Lower lobe of right lung (tissue), 2 donors: ENCODE measurements around the gene PDYN. TPM values are rescaled to one million over a fixed set of nuclear protein-coding genes. Genes with fewer than 3 reads are reported as not detected.

ENCODE experiments used
- ATAC-seq, 2 donors: fragments of 200-7000 bp; cut with Tn5 transposase; one replicate each; pipeline ENCODE4 v1.9.1; 2020 to 2022; ENCODE audit warnings: mild to moderate bottlenecking in 2 of 2, moderate library complexity in 2 of 2
- DNase-seq: peaks from one replicate; pipeline ENCODE4 v3.0.0-alpha.2; 2020
- H3K27ac ChIP-seq: fragments of 200-600 bp; one replicate; pipeline ENCODE4 v1.8.0; 2022
- H3K27me3 ChIP-seq: fragments of 200-600 bp; one replicate; pipeline ENCODE4 v1.8.0; 2022; ENCODE audit warnings: low read depth
- H3K36me3 ChIP-seq: fragments of 200-600 bp; one replicate; pipeline ENCODE4 v1.8.0; 2022; ENCODE audit warnings: mild to moderate bottlenecking
- H3K4me1 ChIP-seq: fragments of 200-600 bp; one replicate; pipeline ENCODE4 v1.8.0; 2022
- H3K4me3 ChIP-seq: fragments of 200-600 bp; one replicate; pipeline ENCODE4 v1.8.0; 2022; ENCODE audit warnings: mild to moderate bottlenecking
- H3K9me3 ChIP-seq: fragments of 200-600 bp; one replicate; pipeline ENCODE4 v1.8.0; 2022
- CTCF ChIP-seq: fragments of 200-600 bp; IDR thresholded peaks from one replicate; pipeline ENCODE4 v1.8.0; 2022; ENCODE audit warnings: antibody characterized with exemption, mild to moderate bottlenecking
- intact Hi-C: fragments of 100-400 bp; cut with DNase I; formaldehyde crosslinking; loops from one replicate; pipeline ENCODE4 v1.11.0; 2022
- total RNA-seq: library from RNA; stranded (reverse); fragmentation: NEBNext Ultra II Directional; extraction: Animal tissue kit (Norgen Biotek cat#: 25700); gene quantifications from one replicate; pipeline ENCODE4 v1.2.1, GENCODE V29; 2021
- donor health status: DM: no; HTN: yes; CAD: no; lungs with severe emphysema.

The PDYN gene
- total RNA-seq, 1 donor from 2014 or later, result not detected

GRCh38 chr20:2001119-2001518 lies 7.3 kb upstream of the PDYN start:
- intact Hi-C loops, result no loop called here
- no peaks in the 10 kb centered on the region for H3K36me3 ChIP-seq
- ATAC-seq (no peak), DNase-seq (no peak)
- no peaks in the 10 kb centered on the region for H3K9me3 ChIP-seq
- peaks cover 81% of the 10 kb centered on the region for H3K27me3 ChIP-seq
- no peak overlapping the region for H3K27ac ChIP-seq
- no peak overlapping the region for H3K4me3 ChIP-seq
- no peak for TF ChIP-seq CTCF
- H3K4me1 ChIP-seq, result no peaks in the 10 kb centered on the region

- no peaks in the 10 kb centered on the region for H3K36me3 ChIP-seq
- no peak for TF ChIP-seq CTCF
- H3K4me3 ChIP-seq, result no peak overlapping the region
- ATAC-seq (no peak), DNase-seq (no peak)
- H3K27ac ChIP-seq, result no peak overlapping the region
- no peaks in the 10 kb centered on the region for H3K4me1 ChIP-seq
- intact Hi-C loops, result no loop called here
- peaks cover 85% of the 10 kb centered on the region for H3K27me3 ChIP-seq
- H3K9me3 ChIP-seq, result no peaks in the 10 kb centered on the region
These were observed 6.4 kb upstream of the PDYN start for GRCh38 chr20:2000285-2000684.

GRCh38 chr20:1998715-1999114 lies 4.9 kb upstream of the PDYN start:
- no peak overlapping the region for H3K4me3 ChIP-seq
- no peaks in the 10 kb centered on the region for H3K36me3 ChIP-seq
- intact Hi-C loops, result no loop called here
- ATAC-seq, result no peak
- DNase-seq, result no peak
- peaks cover 79% of the 10 kb centered on the region for H3K27me3 ChIP-seq
- no peaks in the 10 kb centered on the region for H3K4me1 ChIP-seq
- no peaks in the 10 kb centered on the region for H3K9me3 ChIP-seq
- TF ChIP-seq CTCF, result no peak
- H3K27ac ChIP-seq, result no peak overlapping the region

- H3K27me3 ChIP-seq, result peaks cover 80% of the 10 kb centered on the region
- H3K4me1 ChIP-seq, result no peaks in the 10 kb centered on the region
- no peak for ATAC-seq
- H3K4me3 ChIP-seq, result no peak overlapping the region
- H3K36me3 ChIP-seq, result no peaks in the 10 kb centered on the region
- TF ChIP-seq CTCF, result no peak
- H3K27ac ChIP-seq, result no peak overlapping the region
- no peak for DNase-seq
- no peaks in the 10 kb centered on the region for H3K9me3 ChIP-seq
- intact Hi-C loops, result no loop called here
These were observed 4.3 kb upstream of the PDYN start for GRCh38 chr20:1998193-1998520.

- peaks cover 75% of the 10 kb centered on the region for H3K27me3 ChIP-seq
- no peak overlapping the region for H3K27ac ChIP-seq
- TF ChIP-seq CTCF, result no peak
- H3K9me3 ChIP-seq, result no peaks in the 10 kb centered on the region
- H3K4me1 ChIP-seq, result no peaks in the 10 kb centered on the region
- no peak overlapping the region for H3K4me3 ChIP-seq
- no peak for ATAC-seq
- intact Hi-C loops, result no loop called here
- DNase-seq, result no peak
- no peaks in the 10 kb centered on the region for H3K36me3 ChIP-seq
These were observed 3.8 kb upstream of the PDYN start for GRCh38 chr20:1997483-1998192.
